HG03066 (cell line): Measurements from ENCODE around the gene RPSA.
"Not testable (repeated sequence)": the region's sequence is repeated elsewhere in the genome, so short reads cannot be mapped to it uniquely, and the experiment has no call there.

ENCODE experiments used
- ATAC-seq: cut with Tn5 transposase; IDR thresholded peaks from one replicate; pipeline ENCODE4 v1.9.1; 2021; ENCODE audit warnings: low read depth; ENCODE audit not compliant: unreplicated experiment

The RPSA gene

GRCh38 chr3:39388153-39388552 lies 18.4 kb upstream of the RPSA start:
- ATAC-seq: no peak

DNA sequence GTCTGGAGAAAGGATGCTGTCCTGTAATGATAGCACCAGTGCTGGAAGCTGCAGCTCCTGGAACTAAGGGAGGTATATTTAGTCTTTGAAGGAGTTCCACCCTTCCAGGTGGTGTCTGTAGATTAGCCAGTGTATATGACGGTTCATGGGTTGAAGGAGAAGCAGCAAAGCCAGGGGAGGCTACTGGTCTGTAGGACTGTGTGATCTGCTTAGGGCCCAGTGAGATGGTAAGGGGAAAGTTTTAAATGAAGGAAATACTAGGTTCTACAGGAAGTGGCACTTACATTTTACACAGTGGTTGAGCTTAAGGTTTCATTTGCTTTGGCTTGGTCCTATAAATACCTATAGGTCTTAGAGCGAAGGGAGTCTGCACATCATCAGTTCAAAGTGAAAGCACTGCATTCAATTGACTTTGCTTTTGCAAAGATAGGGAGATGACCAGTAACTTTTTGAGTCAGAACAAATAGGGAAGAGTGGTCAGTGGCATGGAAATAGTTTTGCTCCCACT lies 17.7 kb upstream of the RPSA start:
- peak; percentile 71 for ATAC-seq

- no peak for ATAC-seq
Observed at GRCh38 chr3:39390181-39390580, 16.3 kb upstream of the RPSA start.

DNA sequence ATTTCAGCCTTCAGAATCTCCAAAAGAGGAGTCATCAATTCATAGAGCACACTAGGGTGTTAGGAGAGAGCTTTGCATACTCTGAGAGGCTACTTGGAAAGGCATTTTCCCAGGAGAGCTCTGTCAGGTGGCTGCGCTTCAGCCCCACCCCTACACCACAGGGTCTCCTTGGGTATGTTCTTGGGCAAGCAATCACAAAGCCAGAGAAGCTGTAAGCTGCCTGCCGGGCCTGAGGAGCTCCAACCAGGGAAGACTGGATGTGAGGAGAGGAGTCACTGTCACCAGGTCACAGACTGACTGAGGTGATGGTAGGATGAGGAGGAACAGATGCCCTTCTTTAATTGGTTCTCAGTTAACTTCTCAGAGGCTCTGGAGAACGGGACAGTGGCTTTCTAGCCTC lies 9.8 kb upstream of the RPSA start:
- ATAC-seq: no peak

DNA sequence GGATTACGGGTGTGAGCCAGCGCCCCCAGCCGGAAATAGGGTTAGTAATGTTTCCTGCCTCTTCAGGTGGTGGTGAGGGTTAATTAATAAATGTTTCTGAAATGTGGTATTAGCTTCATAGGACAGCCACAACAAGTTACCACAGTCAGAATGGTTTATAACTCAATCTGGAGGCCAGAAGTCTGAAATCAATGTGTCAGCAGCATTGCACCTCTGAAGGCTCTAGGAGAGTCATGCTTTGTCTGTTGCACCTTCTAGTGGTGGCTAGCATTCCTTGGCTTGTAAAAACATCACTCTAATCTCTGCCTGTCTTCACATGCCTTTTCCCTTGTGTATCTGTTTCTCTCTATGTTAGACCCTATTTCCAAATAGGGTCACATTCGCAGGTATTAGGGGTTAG lies 7.8 kb upstream of the RPSA start:
- ATAC-seq: no peak

DNA sequence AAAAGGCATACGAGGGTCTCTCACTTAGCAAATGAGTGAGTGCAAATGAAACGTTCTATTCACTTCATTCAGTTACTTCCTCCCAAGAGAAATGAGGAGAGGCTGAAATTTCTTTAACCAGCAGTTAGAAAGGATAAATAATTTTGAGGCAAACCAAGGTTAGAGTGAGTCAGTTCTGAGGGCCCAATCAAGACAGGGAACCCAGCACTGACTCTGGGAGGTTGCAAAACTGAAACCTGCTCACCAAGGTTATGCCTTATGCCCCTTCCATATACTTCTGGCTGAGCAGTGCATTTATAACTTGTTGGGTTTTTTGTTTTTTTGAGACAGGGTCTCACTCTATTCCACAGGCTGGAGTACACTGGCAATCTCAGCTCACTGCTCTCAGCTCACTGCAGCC lies 4.5 kb upstream of the RPSA start:
- no peak for ATAC-seq

- ATAC-seq: no peak
Observed at GRCh38 chr3:39404943-39405686, 1.4 kb upstream of the RPSA start.

DNA sequence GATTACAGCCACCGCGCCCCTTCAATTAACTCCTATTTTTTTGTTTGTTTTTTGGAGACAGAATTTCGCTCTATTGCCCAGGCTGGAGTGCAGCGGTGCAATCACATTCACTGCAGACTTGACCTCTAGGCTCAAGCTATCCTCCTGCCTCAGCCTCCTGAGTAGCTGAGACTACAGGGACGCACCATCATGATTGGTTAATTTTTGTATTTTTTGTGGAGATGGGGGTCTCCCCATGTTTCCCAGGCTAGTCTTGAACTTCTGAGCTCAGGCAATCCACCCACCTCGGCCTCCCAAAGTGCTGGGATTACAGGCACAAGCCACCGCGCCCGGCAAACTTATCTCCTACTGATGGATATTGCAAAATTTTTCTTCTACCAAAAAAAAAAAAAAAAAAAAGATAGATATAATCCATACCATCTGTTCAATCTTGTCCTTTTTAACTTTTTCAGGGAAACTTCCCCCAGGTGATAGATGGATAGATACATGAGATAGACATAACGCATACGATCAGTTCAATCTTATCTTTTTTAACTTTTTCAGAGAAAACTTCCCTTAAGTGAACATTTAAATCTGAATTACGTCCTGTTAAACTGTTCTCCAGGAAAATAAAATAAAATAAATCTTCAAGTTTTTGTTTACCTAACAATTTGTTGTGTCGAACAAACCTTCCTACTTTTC lies 693 bp upstream of the RPSA start:
- no peak for ATAC-seq

DNA sequence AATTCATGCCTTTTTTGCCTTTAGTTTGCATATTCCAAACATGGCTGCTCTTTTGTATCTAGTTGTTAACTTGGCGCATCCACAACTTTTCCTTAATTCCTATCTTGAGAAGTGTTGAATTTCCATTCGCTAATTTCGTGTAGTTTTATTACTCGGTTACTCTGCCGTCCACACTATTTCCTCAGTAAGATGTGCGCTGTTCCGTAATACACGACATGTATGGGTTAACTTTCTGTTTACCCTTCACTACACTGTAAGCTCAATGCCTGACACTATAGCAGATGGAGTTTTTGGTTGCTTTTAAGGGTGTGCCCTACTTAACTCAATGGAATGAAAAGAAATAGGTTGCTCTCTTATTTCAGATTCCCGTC lies 724 bp downstream of the RPSA start:
- no peak for ATAC-seq

DNA sequence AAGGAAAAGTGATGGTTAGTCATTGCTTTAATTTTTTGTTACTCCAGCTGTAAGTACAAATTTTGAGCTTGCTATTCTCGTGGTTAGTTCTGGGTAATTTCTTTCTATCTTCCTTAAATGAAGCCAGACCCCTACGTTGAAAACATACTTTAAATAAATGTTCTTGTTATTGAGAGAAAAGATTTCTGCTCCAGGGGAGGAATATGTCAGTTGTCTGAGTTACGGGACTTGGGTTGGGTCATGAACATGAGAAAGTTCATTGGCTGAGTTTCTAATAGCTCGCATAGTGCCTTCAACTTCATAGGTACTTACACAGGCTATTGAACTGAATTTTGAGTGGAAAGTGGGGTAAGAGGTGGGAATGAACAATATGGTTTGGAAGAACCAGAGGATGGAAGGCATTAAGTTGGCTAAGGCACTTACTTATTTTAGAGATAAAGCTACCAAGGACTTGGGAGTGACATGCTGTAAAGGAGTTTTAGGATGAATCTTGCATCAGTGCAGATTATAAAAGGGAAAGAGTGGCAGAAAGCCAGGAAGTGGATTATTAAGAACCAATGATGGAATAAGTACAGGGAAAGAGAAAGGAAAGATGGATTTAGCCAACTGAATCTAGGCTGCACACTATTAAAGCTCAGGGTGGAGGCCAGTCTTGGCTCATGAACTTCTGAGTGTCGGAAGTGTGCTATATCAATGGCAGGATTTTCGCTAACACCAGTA lies 1.4 kb downstream of the RPSA start:
- ATAC-seq: no peak

DNA sequence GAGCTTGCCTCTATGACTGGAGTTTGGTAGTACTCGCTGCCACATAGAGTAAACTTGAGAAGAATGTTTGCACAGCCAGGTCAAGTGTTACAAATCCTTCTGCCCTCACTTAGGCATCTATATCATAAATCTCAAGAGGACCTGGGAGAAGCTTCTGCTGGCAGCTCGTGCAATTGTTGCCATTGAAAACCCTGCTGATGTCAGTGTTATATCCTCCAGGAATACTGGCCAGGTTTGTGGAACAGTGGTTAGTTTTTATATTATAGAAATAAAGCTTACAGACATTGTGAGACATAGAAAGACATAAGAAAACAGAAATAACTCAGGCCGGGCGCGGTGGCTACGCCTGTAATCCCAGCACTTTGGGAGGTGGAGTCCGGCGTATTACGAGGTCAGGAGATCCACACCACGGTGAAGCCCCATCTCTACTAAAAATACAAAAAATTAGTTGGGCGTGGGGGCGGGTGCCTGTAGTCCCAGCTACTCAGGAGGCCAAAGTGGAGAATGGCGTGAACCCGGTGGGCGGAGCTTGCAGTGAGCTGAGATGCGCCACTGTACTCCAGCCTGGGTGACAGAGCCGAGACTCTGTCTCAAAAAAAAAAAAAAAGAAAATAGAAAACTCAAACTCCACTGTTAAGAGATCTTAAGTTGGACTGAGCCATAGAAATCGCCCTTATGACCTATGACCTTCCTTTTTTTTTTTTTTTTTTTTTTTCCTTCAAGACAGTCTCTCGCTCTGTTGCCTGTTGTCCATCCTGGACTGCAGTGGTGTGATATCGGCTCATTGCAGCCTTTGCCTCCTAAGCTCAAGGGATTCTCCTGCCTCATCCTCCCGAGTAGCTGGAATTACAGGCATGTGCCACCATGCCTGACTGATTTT lies 2.2 kb downstream of the RPSA start:
- ATAC-seq: no peak

- no peak for ATAC-seq
Observed at GRCh38 chr3:39409514-39410136, 3.1 kb downstream of the RPSA start.

DNA sequence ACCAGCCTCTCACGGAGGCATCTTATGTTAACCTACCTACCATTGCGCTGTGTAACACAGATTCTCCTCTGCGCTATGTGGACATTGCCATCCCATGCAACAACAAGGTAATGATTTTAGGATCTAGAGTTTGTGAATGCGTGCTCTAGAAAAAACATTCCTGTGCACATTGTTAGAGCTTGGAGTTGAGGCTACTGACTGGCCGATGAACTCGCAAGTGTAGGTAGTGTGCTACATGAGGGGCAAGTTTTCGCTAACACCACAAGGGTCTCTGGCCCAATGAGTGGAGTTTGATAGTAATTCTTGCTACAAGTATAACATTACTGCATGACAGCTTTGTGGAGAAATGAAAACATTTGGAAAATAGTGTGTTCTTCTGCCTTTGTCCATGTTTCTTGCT lies 4.4 kb downstream of the RPSA start:
- ATAC-seq: no peak

DNA sequence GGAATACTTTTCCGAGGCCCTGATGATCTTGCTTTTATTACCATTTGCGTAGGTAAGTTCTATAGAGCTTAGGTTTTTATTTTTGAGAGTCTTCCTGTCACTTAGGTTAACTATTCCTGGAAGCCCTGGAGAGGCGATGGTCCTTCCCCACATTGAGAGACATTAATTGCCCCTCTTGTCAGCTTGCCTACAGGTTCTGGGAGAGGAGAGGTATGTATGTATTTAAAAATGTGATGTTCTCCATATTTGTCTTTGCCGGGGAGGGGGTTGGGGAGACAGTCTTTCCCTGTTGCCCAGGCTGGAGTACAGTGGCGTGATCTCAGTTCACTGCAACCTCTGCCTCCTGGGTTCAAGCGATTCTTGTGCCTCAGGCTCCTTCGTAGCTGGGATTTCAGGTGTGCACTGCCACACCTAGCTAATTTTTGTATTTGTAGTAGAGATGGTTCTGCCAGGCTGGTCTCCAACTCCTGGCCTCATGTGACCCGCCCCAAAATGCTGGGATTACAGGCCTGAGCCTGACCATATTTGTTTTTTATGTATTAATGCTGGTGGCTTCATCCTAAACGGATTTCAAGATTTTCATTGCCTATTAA lies 6.2 kb downstream of the RPSA start:
- no peak for ATAC-seq

- ATAC-seq: no peak
Observed at GRCh38 chr3:39413691-39414420, 7.3 kb downstream of the RPSA start.

GRCh38 chr3:39414421-39414907 lies 7.9 kb downstream of the RPSA start:
- ATAC-seq: no peak

DNA sequence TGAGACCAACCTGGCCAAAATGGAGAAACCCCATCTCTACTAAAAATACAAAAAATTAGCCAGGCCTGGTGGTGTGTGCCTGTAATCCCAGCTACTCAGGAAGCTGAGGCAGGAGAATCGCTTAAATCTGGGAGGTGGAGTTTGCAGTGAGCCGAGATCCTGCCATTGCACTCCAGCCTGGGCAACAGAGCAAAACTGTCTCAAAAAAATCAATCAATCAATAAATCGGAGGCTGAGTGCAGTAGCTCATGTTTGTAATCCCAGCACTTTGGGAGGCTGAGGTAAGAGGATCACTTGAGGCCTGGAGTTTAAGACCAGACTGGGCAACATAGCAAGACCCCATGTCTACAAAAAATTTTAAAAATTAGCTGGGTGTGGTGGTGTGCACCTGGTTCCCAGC lies 8.8 kb downstream of the RPSA start:
- ATAC-seq: not testable (repeated sequence)

- ATAC-seq: no peak
Observed at GRCh38 chr3:39415983-39416382, 9.5 kb downstream of the RPSA start.

DNA sequence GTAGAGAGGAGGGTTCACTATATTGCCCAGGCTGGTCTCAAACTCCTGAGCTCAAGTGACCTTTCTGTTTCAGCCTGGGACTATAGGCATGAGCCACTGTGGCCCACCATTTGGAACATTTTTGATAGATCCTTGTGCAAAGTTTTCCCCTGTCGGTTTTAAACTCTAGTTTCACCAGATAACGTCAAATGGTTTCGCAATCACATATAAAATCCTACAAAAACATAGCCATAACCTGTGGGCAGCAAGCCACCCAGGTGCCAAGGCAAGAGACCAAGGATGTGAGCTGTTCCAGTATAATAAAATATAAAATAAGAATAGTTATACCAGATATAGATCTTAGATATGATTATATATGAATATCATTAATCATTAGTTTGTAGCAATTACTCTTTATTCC lies 10.5 kb downstream of the RPSA start:
- not testable (repeated sequence) for ATAC-seq
